ENCODE results near the gene EXOC4.
"Not testable (repeated sequence)": the region's sequence is repeated elsewhere in the genome, so short reads cannot be mapped to it uniquely, and the experiment has no call there.

Gene EXOC4

DNA sequence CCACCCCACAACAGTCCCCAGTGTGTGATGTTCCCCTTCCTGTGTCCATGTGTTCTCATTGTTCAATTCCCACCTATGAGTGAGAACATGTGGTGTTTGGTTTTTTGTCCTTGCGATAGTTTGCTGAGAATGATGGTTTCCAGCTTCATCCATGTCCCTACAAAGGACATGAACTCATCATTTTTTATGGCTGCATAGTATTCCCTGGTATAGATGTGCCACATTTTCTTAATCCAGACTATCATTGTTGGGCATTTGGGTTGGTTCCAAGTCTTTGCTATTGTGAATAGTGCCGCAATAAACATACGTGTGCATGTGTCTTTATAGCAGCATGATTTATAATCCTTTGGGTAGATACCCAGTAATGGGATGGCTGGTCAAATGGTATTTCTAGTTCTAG, 26.1 kb downstream of the EXOC4 start:
- DNase-seq, result not testable (repeated sequence)

DNA sequence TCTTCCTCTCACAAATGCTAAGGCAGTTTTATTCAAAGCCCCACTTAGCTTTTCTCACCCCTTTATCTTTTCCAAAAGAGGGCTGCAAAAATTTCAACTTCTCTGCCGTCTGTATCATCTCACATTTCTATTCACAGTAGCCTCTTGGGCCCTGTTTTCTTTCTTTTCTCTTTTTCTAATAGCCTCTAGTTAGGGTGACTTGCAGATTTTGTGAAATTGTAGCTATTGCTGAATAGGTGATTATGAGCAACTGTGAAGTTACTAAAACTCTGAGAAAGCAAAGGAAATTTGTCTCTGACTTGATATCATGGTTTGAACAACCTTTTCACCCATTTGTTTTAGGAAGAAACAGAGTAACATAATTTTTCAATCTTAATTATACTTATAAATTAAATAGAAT, 29.2 kb downstream of the EXOC4 start:
- DNase-seq, result no peak

DNA sequence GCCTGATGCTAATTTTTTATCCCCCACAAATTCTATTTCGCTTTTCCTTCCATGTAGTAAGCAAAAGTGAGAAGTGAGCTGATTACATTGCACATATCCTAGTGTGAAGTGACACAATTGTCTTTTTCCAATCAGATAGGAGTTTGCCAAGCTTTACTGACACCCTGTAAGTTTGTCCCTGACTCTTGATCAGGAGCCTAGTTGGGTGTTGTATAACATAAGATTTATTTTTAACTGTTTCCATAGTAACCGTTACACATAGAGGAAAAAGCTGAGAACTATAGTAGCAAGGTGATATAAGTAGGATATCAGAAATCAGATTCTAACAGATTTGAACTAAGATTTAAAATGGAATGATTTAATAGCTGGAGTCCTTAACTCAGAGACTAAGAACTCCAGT, 31.2 kb downstream of the EXOC4 start:
- no peak for DNase-seq

DNA sequence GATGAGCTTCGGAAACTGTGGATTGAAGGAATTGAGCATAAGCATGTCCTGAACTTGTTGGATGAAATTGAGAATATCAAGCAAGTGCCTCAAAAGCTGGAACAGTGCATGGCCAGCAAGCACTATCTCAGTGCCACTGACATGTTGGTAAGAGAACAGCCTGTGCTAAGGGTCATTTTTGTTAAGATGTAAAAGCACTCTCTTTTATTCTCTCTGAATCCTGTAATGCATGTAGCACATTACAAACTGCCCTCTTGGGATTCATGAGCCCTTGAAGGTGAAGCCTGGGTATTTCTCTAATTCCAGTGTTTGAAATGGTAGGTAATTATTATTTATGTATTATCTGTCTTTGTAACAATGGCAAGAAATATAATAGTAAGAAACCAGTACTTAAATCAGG, 36.1 kb downstream of the EXOC4 start:
- DNase-seq, result no peak

DNA sequence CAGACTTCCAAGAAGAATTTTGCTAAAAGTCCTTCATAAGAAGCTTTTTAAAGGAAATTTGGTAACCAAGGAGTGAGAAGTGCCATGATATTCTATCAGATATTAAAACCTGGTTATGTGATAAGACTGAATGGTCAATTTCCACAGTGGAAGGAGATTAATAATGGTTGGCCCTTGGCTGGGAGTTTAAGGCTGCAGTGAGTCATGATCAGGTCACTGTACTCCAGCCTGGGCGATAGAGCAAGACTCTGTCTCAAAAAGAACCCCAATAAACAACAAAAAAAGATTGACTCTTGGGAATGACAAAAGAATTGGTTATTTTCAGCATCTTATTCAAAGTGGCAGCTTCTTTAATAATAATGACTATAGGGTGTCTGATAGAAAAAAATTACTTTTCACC, 37.2 kb downstream of the EXOC4 start:
- DNase-seq, result no peak

DNA sequence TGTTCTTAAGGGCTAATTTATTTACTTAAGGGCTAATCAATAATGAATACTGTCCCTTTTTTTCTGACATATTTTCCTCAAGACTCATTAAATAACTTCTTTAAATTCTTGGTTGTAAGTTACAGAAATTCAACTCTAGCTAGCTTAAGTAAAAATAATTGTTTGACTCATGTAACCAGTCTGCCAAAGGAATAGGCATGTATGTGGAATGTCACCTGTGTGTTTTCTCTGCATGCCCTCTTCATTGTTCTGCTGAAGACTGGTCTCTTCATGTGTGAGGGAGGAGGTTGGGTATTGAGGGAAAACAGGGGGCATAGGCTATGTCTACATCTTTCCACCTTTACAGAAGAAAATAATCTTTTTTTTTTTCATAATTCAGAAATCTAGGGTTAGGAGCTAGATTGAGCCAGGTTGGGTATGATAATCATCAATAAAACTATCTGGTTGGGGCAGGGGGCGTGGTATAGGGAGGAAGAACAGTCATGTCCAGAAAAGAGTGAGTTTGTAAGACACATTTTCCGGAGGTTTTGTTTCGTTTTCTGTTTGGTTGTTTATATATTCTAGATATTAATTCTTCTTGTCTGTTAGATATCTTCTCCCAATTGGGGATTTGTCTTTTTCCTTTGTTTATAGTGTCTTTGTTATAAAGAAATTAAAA, 37.9 kb downstream of the EXOC4 start:
- DNase-seq, result no peak

DNA sequence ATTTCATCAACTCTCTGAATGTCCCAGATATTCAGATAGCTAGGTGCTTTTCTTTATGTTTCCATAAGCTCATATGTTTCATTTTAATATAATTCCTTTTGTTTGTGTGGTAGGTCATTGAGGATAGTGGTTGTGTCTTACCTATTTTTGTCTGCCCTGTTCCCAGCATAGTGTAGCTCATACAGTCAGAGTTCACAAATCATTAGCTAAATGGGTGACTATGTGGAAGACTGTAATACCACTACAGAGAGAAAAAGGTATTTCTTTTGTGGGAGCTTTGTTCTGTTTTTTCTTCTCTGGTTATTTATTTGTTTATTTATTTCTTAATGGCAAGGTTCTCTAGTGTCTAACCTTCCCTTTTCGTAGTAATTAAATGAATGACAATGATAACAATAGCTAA, 39.8 kb downstream of the EXOC4 start:
- no peak for DNase-seq

DNA sequence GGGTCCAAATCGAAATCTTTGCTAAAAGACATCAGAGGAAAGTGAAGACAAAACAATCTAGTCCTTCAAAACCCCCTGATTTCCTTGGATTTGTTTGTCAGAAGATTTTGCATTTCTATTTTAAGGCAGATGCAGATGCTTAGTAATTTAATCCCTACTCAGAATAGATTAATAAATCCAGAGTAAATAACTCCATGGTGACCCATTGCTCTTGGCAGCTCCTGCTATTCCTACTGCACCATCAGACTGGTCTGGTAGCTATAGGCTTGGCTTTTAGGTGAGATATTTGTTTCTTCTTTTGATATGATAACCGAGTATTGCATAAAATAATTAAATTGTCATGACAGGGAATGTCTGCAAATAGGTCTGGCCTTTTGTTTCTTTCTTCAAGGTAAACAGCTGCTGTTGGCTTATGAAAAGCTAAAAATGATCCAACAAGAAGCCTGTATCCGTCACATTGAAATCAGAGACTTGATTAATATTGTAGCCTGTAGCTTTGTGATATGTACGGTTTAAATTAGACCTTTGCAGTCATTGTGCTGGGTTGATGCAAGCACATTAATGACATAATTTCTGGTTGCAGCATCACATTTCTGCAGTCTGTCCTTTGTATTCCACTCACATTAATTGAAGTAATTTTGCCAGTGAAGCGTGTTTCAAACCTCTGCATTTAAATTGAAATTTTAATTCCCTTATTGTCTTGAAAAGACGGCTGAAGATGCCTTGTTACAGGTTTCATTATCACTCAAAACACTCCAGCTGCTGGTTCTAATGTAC, 40.7 kb downstream of the EXOC4 start:
- no peak for DNase-seq

DNA sequence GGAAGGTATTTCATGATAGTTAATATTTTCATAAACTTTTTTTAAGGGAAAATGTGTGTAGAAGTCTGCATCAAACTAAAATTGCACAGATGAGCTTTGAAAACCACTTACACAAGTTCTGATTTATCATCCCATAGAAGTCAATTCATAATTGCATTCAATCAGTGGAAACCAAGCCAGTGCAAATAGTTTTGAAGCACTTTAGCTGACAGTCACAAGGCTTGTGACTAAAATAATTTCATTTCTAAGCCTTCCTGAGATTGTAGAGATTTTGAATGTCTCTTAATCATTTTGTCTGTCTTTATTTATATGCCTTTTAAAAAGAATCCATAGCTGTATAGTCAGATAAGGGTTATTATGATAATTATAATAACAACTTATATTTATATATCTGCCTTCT, 41.4 kb downstream of the EXOC4 start:
- DNase-seq, result no peak

DNA sequence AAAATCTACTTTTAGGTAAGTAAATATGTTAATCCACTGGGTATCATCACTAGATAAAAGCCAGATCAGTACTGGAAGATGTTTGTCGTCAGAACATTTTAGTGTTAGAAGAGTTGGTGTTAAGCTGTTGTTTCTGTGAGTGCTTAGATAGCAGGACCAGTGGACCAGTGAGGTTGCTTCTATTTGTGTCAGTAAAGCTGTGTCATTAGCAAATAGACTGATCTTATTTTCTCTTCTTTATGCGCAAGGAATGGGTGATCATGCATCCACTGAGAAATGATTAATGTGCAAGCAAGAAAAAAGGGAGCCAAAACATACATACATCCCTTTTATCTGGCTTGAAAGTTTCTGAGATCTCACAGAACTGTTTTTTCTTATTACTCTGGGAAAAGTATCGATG, 42.6 kb downstream of the EXOC4 start:
- no peak for DNase-seq

DNA sequence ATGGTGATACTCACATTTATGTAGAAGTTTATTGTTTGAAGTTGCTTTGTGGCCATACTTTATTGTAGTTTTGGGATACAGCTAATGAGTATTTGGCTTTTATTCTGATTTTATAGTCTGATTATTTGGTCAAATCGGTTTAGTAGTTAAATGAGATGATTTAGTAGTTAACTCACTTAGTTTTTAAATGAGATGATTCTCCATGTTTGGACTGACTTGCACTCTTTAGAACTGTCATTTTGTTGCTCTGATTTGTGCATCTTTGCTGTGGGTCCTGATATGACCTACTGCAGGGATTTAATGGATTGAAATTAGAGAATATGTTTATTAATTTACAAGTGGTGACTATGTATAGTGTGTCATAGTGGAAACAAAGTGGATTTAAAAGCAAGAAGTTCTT, 44.2 kb downstream of the EXOC4 start:
- DNase-seq, result no peak

DNA sequence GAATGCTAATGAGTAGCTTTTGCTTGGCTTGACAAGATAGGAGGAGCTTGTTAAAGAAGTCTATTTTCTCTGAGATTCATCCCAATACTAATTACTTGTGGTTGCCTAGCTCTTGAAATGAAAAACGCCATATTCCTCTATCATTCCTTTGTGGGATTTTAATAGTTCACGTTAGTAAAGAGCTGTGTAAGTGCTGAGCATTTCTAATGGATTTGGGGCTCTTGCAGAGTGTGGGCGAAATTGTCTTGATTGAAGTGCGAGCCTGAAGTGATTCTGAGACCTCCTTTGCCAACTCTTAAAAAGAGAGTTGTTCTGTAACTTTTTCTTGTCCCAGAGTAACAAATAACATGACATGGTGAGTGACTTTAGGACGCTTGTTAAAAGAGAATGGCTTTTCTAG, 45.2 kb downstream of the EXOC4 start:
- no peak for DNase-seq

DNA sequence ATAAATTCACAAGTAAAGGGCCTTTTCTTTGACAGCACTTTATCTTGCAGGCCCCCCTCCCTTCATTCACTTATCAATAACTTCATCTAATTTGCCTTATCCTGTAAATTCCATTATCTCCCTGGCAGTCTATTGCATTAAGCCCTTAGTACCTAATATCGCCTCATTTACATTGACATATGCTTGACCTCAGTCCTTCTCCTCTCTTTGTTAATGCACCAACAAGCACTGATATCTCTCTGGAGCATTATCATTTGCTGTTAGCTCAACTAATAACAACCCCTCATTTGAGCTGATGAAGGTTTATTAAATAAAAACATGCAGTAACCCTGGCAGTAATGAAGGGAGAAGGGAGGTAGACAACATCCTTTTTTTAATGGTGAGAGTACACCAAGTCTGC, 46.8 kb downstream of the EXOC4 start:
- no peak for DNase-seq

DNA sequence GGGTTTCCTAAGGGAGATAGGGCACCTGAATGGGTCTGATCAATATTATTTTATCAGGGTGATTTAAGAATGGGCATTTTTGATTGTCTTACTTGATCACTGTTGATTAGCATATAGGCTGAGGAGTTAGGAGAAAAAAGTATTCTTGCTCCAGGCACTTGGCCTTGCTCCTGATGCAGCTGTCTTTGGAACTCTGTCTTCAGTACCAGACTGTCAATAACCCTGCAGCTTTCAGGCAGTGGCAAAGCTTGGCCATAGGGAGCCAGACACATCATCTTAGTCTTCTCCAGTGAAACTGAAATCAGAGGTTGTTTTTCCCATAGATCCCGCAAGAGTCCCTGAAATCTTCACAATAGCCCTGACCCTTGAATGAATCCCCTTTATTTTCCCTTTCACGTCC, 47.2 kb downstream of the EXOC4 start:
- DNase-seq, result no peak

DNA sequence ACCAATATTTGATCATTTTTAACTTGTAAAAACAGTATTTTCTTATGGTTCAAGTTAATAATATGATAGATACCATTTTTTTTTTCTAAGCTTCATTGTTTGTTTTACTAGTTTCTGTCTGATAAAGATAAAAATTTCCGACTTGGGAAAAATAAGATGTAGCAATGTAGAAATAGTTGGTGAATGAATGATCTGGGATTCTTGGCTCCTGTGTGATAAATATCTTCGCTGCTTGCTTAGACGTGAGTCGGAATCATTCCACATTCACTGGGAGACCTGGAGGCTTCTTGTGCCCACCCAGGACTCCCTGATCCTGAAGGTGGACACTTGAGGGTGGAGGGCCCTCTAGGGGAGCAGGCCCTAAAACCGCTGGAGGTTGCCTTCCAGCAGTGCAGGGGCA, 47.9 kb downstream of the EXOC4 start:
- no peak for DNase-seq

DNA sequence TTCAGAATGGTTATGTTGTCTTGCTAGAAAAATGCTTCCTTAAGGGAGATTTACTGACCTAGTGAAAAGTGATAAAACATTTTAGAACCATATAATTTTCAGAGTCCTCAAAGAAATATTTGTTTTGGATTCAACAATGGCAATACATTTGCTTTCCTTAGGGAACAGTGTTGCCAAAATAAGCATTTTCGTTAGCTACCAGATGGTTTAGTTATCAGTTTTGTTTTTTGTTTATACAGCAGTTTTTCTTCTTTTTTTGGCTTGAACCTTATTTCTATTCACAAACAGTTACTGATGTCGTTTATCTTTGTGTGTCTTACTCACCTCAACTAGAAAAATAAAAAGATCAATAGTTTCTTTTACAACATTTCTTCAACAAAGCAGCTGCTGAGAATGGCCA, 48.6 kb downstream of the EXOC4 start:
- no peak for DNase-seq

DNA sequence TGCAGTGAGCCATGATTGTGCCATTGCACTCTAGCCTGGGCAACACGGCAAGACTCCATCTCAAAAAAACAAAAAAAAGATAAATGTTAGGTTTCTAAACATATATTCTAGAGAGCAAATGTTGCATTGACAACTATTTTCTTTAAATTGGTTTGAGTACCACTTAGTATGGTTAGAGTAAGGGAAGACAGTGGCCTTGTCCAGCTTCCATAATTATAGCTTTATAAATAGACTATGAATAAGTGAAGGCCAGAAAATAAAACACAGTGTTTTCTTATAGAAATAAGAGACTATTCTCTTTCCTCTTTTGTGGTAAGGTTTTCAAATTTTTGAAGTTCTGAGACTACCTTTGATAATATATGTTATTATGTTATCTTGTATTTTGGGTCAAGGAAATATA, 50.5 kb downstream of the EXOC4 start:
- no peak for DNase-seq

DNA sequence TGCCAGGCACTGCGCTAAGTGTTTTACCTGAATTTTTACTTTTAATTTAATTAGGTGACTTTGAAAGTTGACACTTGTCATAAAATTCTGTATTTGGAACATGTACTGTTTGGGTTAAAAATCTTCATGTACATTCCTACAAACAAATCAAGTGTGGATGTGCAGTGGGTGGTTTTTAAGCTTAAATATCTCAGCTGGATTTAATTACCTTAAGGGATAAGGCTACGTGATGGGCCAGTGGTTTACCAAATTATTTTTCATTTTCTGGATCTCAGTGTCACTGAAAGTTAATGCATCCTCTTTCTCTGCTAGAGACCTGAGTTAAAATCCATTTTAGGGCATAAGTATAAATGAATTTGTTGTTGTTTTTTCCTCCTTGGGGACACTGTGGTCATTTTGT, 51.1 kb downstream of the EXOC4 start:
- DNase-seq, result no peak

DNA sequence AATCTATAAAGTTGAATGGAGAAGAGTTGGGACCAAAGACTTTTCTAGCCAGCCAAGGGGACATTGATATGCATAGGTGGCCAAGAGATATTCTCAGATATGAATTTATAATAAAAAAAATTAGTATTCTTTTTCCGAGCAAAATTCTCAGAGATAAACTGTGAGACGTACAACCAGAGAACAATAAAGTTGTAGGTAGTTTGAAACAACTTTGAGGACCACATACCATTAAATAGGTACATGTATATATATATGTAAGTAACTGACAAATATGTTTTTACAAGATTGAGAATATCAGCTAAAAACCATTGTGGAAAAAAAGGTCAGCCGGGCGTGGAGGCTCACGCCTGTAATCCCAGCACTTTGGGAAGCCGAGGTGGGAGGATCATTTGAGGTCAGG, 56.5 kb downstream of the EXOC4 start:
- DNase-seq, result no peak

DNA sequence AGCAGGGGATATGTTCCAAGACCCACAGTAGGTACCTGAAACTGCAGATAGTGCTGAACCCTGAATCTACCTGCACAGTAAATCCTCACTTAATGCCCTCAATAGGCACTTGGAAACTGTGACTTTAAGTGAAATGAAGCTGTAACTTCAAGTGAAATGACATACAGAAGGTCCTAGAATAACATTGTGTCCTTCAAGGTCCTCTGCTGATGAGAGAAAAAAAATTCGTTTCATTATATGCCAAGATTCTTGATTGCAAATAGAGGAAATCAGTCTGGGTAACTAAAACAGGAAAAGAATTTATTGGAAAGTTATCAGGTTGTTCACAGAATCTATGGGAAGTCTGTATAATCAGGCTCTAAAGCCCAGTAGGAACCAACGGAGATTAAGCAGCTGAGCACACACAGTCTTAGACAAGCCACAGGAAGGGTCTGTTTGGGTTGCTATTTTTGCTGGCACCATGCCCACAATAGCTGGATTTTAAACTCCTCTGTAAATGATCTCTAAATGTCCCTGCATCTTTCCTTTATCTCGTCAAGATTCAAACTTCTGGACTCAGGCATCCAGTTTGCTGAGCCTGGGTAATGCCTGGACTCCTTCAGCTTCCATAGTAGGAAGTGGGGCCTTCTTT, 57.5 kb downstream of the EXOC4 start:
- no peak for DNase-seq

DNA sequence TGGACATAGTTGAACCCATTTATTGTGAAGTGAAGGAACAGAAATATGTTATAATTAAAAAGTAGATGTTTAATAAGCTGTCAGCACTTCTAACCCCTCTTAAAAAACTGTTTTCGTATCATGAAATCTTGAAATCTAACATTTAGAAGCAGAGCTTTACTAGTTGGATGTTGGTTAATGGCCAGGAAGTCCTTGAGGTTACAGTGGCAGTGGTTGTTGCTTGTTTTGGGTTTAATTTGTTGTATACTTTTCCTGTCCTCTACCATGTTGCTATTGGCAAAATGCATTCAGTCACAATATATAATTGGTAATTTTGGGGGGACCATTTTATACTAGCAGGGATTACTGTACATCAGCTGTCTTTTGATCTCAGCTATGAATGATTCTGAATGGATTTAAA, 60.7 kb downstream of the EXOC4 start:
- DNase-seq, result no peak

DNA sequence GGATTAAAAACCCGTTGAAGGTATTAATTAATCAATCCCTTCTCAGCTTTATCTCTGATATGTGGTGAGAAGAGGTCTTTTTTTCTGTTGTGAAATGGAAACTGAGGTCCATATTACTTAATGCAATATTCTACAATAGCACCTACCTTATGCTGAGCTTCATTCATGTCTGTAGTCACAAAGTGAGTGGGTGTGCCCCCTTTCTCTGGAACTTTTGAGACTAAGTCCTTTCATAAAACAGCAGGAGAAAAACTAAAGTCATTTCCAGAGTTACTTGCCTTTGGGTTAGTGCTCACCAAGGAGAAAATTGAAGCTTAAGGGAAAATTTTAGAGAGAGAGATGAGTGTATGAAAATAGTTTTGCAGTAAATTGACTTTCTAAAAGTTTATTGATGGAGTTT, 61.2 kb downstream of the EXOC4 start:
- no peak for DNase-seq

DNA sequence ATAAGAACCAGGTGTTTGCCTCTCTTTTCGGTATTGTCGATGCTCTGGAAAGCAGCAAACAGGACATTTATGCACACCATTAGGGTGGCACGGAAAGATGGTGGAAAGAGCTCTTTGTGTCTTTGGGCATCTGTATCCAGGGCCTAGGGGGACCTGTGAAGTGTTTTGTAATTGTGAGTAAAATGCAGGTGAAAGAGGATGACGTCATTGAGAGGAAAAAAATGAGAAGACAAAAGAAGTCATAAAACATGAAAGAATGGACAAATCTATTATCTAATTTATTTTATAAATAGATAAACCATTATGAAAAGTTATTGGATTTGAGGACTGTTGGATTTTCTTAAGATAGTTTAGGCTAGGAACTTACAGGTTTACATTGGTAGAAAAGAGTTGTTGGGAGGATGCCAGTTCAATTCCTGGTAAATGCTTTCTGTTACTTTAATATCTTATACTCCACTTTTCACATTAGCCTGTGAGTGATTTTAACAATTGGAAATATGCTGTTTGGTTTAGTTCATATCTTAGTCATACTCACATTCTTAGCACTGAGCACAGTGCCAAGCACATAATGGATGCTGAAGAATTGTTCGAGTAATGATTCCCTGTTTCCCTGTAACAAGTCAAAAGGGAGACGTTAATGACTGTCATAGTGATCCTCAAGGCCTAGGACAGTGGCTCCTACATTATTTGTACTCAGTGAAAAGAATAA, 62.6 kb downstream of the EXOC4 start:
- DNase-seq, result no peak

DNA sequence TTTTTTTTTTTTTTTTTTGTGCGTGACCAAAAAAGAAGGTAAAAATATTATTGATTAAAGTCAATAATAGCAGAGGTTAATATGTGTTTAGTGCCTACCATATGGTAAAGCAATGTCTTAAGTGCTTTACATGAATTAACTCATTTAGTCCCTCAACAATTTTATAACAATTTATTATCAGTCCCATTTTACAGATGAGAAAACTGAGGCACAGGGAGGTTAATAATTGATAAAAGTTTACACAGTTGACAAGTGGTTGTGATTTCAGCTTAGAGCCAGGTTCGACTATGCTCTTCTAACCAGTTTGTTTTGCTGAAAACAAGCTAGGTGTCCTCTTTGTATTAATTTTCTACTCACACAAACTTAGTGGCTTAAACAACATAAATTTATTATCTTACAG, 67.0 kb downstream of the EXOC4 start:
- no peak for DNase-seq

All from activated gamma-delta T cell treated with Interleukin-2 at 50 U/mL for 16 hours (primary cell).